Ishikawa (cell line): ENCODE data around the gene FAH.

Experiments used
- CEBPB ChIP-seq: IDR thresholded peaks from 2 replicates; pipeline ENCODE4 v1.6.1; 2012
- CREB1 ChIP-seq: IDR thresholded peaks from 2 replicates; pipeline ENCODE4 v1.6.1; 2012; ENCODE audit warnings: low read depth
- EGR1 ChIP-seq: IDR thresholded peaks from 2 replicates; pipeline ENCODE4 v1.6.1; 2012
- EP300 ChIP-seq: IDR thresholded peaks from 2 replicates; pipeline ENCODE4 v1.6.1; 2012; ENCODE audit warnings: borderline replicate concordance
- FOXM1 ChIP-seq: IDR thresholded peaks from 2 replicates; pipeline ENCODE4 v1.6.1; 2012; ENCODE audit warnings: low read depth, borderline replicate concordance
- MAX ChIP-seq: IDR thresholded peaks from 2 replicates; pipeline ENCODE4 v1.6.1; 2012
- RAD21 ChIP-seq: IDR thresholded peaks from 2 replicates; pipeline ENCODE4 v1.6.1; 2012; ENCODE audit warnings: low read depth
- REST ChIP-seq: IDR thresholded peaks from 2 replicates; pipeline ENCODE4 v1.6.1; 2012; ENCODE audit warnings: low read depth, mild to moderate bottlenecking
- TEAD4 ChIP-seq: IDR thresholded peaks from 2 replicates; pipeline ENCODE4 v1.6.1; 2012
- YY1 ChIP-seq: IDR thresholded peaks from 2 replicates; pipeline ENCODE4 v1.6.1; 2012; ENCODE audit warnings: low read depth
- ZBTB7A ChIP-seq: IDR thresholded peaks from 2 replicates; pipeline ENCODE4 v1.6.1; 2012; ENCODE audit warnings: low read depth

- TF ChIP-seq YY1: no peak
- TF ChIP-seq REST: no peak
- no peak for TF ChIP-seq EP300
- no peak for TF ChIP-seq RAD21
- TF ChIP-seq ZBTB7A: no peak
- TF ChIP-seq TEAD4: no peak
- no peak for TF ChIP-seq FOXM1
- TF ChIP-seq CEBPB: no peak
- TF ChIP-seq MAX: no peak
- TF ChIP-seq EGR1: no peak
- no peak for TF ChIP-seq CREB1
Observed at GRCh38 chr15:80219955-80220354, 67.2 kb downstream of the FAH start.
